GM21576 (cell line): ENCODE results near the gene DPPA5.
"Not testable (repeated sequence)": the region's sequence is repeated elsewhere in the genome, so short reads cannot be mapped to it uniquely, and the experiment has no call there.

Experiments
- ATAC-seq: cut with Tn5 transposase; IDR thresholded peaks from one replicate; pipeline ENCODE4 v1.9.1; 2021; ENCODE audit warnings: mild to moderate bottlenecking, moderate library complexity; ENCODE audit not compliant: unreplicated experiment

Gene DPPA5

DNA sequence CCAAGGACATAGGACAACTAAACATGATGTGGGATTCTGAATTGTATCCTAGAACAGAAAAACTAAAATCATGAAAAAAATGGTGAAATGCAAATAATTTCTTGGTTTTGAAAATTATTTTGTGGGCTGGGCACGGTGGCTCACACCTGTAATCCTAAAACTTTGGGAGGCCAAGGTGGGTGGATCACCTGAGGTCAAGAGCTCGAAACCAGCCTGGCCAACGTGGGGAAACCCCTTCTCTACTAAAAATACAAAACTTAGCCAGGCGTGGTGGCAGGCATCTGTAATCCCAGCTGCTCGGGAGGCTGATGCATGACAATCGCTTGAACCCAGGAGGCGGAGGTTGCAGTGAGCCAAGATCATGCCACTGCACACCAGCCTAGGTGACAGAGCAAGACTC, 50.3 kb downstream of the DPPA5 start:
- ATAC-seq, result not testable (repeated sequence)
